ENCODE data around the gene RPS24.

RPS24 gene

DNA sequence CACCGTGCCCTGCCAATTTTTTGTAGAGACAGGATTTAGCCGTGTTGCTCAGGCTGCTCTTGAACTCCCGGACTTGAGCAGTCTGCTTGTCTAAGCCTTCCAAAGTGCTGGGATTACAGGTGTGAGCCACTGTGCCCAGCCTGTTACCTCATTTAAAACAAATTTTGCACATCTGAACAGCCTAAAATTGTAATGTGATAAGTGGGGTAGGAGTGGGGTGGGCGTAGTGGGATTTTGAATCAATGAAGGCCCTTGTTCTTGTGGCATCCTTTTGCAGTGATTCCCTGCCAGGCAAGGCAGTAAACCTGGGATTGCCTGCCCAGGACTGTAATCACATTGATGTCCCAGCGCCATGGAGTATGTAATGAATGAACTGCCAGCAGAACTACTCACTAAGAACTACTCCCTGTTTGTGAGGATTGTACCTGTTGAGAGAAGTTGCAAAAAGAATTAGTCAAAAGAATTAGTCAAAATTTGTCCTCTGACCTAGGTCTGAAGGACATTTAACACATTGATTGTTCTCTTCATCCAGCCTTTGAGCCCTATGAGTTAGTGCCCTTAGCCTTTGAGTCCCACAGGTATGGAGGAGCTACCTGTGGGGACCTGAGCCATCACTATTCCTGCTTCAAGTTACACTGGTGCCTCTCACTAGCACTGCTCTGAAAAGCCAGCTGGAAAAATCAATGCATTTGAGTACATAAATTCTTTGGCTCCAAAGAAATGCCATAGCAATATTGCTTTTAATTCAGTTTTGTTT lies 5.3 kb downstream of the RPS24 start:
- Histone ChIP-seq H3K9me2 (replicated peaks; ENCODE audit: insufficient read depth, low read length) (no peaks in the 10 kb centered on the region), H2AFZ (ENCODE audit: low read length) (no peak overlapping the region), H3K27ac (ENCODE audit: low read length) (no peak overlapping the region), H3K36me3 (replicated peaks; ENCODE audit: insufficient read depth, low read length) (peaks cover 40% of the 10 kb centered on the region), H3K9me3 (replicated peaks; ENCODE audit: insufficient read depth, low read length) (no peaks in the 10 kb centered on the region), H3K4me3 (ENCODE audit: low read length) (no peak overlapping the region), H3K79me2 (ENCODE audit: low read length) (peaks cover 78% of the 10 kb centered on the region), H4K20me1 (ENCODE audit: insufficient read depth, low read length) (peaks cover 58% of the 10 kb centered on the region), H3K4me2 (ENCODE audit: low read depth, low read length) (no peak overlapping the region), H3K9ac (ENCODE audit: low read length) (no peak overlapping the region), H3K4me1 (ENCODE audit: low read length) (peaks cover 31% of the 10 kb centered on the region), H3F3A (ENCODE audit: insufficient read depth, low read length) (peaks cover 73% of the 10 kb centered on the region), H3K27me3 (replicated peaks; ENCODE audit: insufficient read depth, low read length) (no peaks in the 10 kb centered on the region)
- TF ChIP-seq EZH2 (optimal IDR thresholded peaks at IDR 0.05; ENCODE audit: low read depth, low read length) = no peak
- TF ChIP-seq, protein P1, sequence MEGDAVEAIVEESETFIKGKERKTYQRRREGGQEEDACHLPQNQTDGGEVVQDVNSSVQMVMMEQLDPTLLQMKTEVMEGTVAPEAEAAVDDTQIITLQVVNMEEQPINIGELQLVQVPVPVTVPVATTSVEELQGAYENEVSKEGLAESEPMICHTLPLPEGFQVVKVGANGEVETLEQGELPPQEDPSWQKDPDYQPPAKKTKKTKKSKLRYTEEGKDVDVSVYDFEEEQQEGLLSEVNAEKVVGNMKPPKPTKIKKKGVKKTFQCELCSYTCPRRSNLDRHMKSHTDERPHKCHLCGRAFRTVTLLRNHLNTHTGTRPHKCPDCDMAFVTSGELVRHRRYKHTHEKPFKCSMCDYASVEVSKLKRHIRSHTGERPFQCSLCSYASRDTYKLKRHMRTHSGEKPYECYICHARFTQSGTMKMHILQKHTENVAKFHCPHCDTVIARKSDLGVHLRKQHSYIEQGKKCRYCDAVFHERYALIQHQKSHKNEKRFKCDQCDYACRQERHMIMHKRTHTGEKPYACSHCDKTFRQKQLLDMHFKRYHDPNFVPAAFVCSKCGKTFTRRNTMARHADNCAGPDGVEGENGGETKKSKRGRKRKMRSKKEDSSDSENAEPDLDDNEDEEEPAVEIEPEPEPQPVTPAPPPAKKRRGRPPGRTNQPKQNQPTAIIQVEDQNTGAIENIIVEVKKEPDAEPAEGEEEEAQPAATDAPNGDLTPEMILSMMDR (IDR thresholded peaks at IDR 0.05; ENCODE audit: low read length) = no peak
- no peak for TF ChIP-seq EZH2phosphoT487 (IDR thresholded peaks at IDR 0.05; ENCODE audit: low read length)
- no peak for DNase-seq

GRCh38 chr10:78039743-78040142 lies 6.1 kb downstream of the RPS24 start:
- Histone ChIP-seq H3F3A (ENCODE audit: insufficient read depth, low read length) (peaks cover 74% of the 10 kb centered on the region), H3K9me3 (replicated peaks; ENCODE audit: insufficient read depth, low read length) (no peaks in the 10 kb centered on the region), H3K9me2 (replicated peaks; ENCODE audit: insufficient read depth, low read length) (no peaks in the 10 kb centered on the region), H4K20me1 (ENCODE audit: insufficient read depth, low read length) (peaks cover 58% of the 10 kb centered on the region), H3K9ac (ENCODE audit: low read length) (no peak overlapping the region), H3K4me1 (ENCODE audit: low read length) (peaks cover 39% of the 10 kb centered on the region), H2AFZ (ENCODE audit: low read length) (no peak overlapping the region), H3K27me3 (replicated peaks; ENCODE audit: insufficient read depth, low read length) (no peaks in the 10 kb centered on the region), H3K27ac (ENCODE audit: low read length) (no peak overlapping the region), H3K36me3 (replicated peaks; ENCODE audit: insufficient read depth, low read length) (peaks cover 35% of the 10 kb centered on the region), H3K4me2 (ENCODE audit: low read depth, low read length) (no peak overlapping the region), H3K4me3 (ENCODE audit: low read length) (no peak overlapping the region), H3K79me2 (ENCODE audit: low read length) (peaks cover 71% of the 10 kb centered on the region)
- no peak for DNase-seq
- TF ChIP-seq, protein P1 (IDR thresholded peaks at IDR 0.05; ENCODE audit: low read length) = no peak
- TF ChIP-seq EZH2phosphoT487 (IDR thresholded peaks at IDR 0.05; ENCODE audit: low read length) (no peak), EZH2 (optimal IDR thresholded peaks at IDR 0.05; ENCODE audit: low read depth, low read length) (no peak)

DNA sequence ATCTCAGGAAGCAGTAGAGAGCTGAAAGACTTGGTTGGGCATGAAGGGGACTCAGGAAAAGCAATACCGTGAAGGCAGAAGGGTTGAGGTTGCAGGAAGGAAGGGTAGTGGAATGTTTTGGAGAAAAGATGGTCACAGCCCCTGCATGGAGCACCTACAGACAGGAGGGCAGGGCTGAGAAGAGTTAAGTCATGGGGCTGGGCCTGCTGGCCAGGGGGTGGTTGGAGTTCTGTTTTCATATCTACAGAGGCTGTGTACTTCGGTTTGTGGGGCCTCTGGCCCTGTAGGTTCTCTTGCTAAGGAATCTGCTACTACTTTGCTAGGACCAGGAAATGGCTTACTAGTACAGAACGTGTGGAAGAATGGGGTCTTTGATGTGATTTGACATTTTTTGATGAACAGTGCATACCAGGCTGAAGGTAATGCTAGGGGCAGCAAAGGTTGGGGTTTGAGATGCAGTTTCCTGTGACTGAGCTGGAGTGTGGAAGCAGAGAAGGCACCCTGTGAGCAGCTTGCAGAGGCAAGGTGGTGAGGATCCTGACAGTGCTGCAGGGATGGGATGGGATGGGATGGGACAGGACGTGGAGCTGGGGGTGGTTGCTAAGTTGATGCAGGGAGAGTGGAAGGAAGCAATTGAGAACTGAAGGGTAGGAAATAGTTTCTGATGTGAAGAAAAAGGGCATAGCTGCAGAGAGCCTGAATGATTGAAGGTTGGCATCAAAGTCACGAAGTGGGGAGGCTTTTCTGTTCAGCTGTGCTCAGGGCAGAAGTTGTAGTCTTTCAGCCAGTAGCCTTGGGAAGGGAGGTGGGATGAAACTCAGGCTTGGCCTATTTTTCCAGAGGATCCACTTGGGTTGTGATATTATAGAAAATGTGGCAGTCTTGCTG lies 7.8 kb downstream of the RPS24 start:
- Histone ChIP-seq H3K4me1 (ENCODE audit: low read length) (peaks cover 29% of the 10 kb centered on the region), H3K4me2 (ENCODE audit: low read depth, low read length) (no peak overlapping the region), H4K20me1 (ENCODE audit: insufficient read depth, low read length) (peaks cover 50% of the 10 kb centered on the region), H3K79me2 (ENCODE audit: low read length) (peaks cover 54% of the 10 kb centered on the region), H3K4me3 (ENCODE audit: low read length) (no peak overlapping the region), H3K9ac (ENCODE audit: low read length) (no peak overlapping the region), H3K27ac (ENCODE audit: low read length) (no peak overlapping the region), H2AFZ (ENCODE audit: low read length) (no peak overlapping the region), H3K9me2 (replicated peaks; ENCODE audit: insufficient read depth, low read length) (no peaks in the 10 kb centered on the region), H3K36me3 (replicated peaks; ENCODE audit: insufficient read depth, low read length) (peaks cover 24% of the 10 kb centered on the region), H3F3A (ENCODE audit: insufficient read depth, low read length) (peaks cover 70% of the 10 kb centered on the region), H3K9me3 (replicated peaks; ENCODE audit: insufficient read depth, low read length) (no peaks in the 10 kb centered on the region), H3K27me3 (replicated peaks; ENCODE audit: insufficient read depth, low read length) (no peaks in the 10 kb centered on the region)
- no peak for DNase-seq
- no peak for TF ChIP-seq EZH2phosphoT487 (IDR thresholded peaks at IDR 0.05; ENCODE audit: low read length)

All from MM.1S (cell line).